ENCODE measurements around the gene MACROD2.

GRCh38 chr20:14198416-14198815, 203.1 kb downstream of the MACROD2 start:
- no peak for TF ChIP-seq CTCF (IDR thresholded peaks at IDR 0.05)
- TF ChIP-seq POLR2A (IDR thresholded peaks at IDR 0.05), result no peak
